Osteoblast (primary cell): ENCODE data around the gene RAB27B. TPM values are rescaled to one million over a fixed set of nuclear protein-coding genes. Genes with fewer than 3 reads are reported as not detected.

Experiments
- DNase-seq: peaks from one replicate; pipeline ENCODE4 v3.0.0; 2011; ENCODE audit warnings: low spot score, mixed read lengths; ENCODE audit not compliant: insufficient read length; ENCODE audit errors: missing footprints
- H2AFZ ChIP-seq: 2 replicates; pipeline ENCODE4 v1.6.0; 2011; ENCODE audit warnings: mild to moderate bottlenecking, low read length
- H3K27ac ChIP-seq: 2 replicates; pipeline ENCODE4 v1.5.1; 2011; ENCODE audit warnings: mild to moderate bottlenecking, low read depth, low read length, moderate library complexity
- H3K27me3 ChIP-seq: 2 replicates; pipeline ENCODE4 v1.6.0; 2012; ENCODE audit warnings: mild to moderate bottlenecking, control low read depth, inconsistent platforms, low read length, moderate library complexity; ENCODE audit not compliant: insufficient read depth
- H3K36me3 ChIP-seq: 2 replicates; pipeline ENCODE4 v1.5.1; 2011; ENCODE audit warnings: mild to moderate bottlenecking, low read length, control low read depth, moderate library complexity; ENCODE audit not compliant: insufficient read depth
- H3K4me1 ChIP-seq: 2 replicates; pipeline ENCODE4 v1.5.1; 2011; ENCODE audit warnings: mild to moderate bottlenecking, low read length, control low read depth, moderate library complexity; ENCODE audit not compliant: insufficient read depth
- H3K4me2 ChIP-seq: 2 replicates; pipeline ENCODE4 v1.6.0; 2011; ENCODE audit warnings: mild to moderate bottlenecking, low read length; ENCODE audit not compliant: insufficient read depth
- H3K4me3 ChIP-seq: fragments of 200-600 bp; sonication (generic); 3 replicates; pipeline ENCODE4 v1.5.1; 2012; ENCODE audit warnings: mild to moderate bottlenecking, low read length, inconsistent platforms; ENCODE audit not compliant: insufficient read depth
- H3K79me2 ChIP-seq: 2 replicates; pipeline ENCODE4 v1.6.0; 2012; ENCODE audit warnings: mild to moderate bottlenecking, low read length, control low read depth, inconsistent platforms; ENCODE audit not compliant: insufficient read depth
- H3K9me3 ChIP-seq: 2 replicates; pipeline ENCODE4 v1.5.1; 2011; ENCODE audit warnings: low read depth, low read length, control low read depth
- H4K20me1 ChIP-seq: 2 replicates; pipeline ENCODE4 v1.6.0; 2012; ENCODE audit warnings: mild to moderate bottlenecking, low read length, control low read depth; ENCODE audit not compliant: insufficient read depth
- CTCF ChIP-seq: IDR thresholded peaks from 2 replicates; pipeline ENCODE4 v1.5.1; 2011; ENCODE audit warnings: mild to moderate bottlenecking, low read depth, low read length, moderate library complexity; ENCODE audit errors: extremely low read depth
- total RNA-seq: library from RNA; depleted of rRNA; stranded (reverse); fragments of >200 nt; gene quantifications from 2 replicates; pipeline ENCODE4 v1.2.3, GENCODE V29; 2012

RAB27B gene
- total RNA-seq, 1 donor = 55.7 TPM

- Histone ChIP-seq H3K4me1 (peaks cover 12% of the 10 kb centered on the region), H3K27me3 (no peaks in the 10 kb centered on the region), H3K9me3 (no peaks in the 10 kb centered on the region), H4K20me1 (no peaks in the 10 kb centered on the region), H3K36me3 (no peaks in the 10 kb centered on the region), H3K4me2 (no peak overlapping the region), H3K79me2 (peaks cover 2% of the 10 kb centered on the region), H3K27ac (no peak overlapping the region), H3K4me3 (no peak overlapping the region), H2AFZ (no peak overlapping the region)
- DNase-seq = no peak
- TF ChIP-seq CTCF = no peak
These were observed 29.2 kb downstream of the RAB27B start for GRCh38 chr18:54857499-54857898.

DNA sequence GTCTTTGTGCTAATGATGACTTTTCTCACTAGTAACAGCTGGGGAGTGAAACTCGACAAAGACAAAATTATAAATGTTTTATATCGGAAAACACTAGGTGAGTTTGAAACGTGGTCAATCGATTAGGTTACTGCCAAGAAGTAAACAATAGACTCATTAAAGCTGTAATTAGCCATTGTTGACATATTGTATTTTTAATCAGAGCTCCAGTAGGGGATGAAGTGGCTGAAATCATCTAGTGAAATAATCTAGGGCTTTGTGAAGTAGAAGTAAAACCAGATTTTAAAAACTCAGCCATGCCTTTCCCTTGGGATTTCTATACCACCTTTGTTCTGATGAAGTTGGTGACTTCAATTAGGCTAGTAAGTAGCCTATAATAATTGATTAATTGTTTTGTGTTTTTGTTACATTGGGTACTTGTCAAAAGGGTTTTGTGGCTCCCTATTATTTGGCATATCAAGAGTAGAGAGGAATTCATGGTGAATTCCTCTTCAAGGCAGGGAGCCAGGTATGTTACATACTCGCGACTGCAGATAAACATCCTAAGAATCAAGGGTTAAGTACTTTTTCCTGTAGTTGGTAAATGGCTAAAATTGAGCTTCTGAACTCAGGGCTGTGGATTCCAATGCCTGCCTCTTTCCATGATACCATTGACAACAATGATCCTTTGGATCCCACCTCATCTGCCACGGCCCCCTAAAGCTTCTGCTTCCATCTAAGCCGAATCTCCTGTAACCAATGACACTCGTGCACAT lies 31.6 kb downstream of the RAB27B start:
- no peaks in the 10 kb centered on the region for H3K4me1 ChIP-seq
- no peak overlapping the region for H3K4me2 ChIP-seq
- H4K20me1 ChIP-seq = no peaks in the 10 kb centered on the region
- H2AFZ ChIP-seq = no peak overlapping the region
- no peak for TF ChIP-seq CTCF
- H3K9me3 ChIP-seq = no peaks in the 10 kb centered on the region
- H3K27me3 ChIP-seq = no peaks in the 10 kb centered on the region
- no peak overlapping the region for H3K27ac ChIP-seq
- H3K79me2 ChIP-seq = peaks cover 2% of the 10 kb centered on the region
- DNase-seq = no peak
- no peak overlapping the region for H3K4me3 ChIP-seq
- no peaks in the 10 kb centered on the region for H3K36me3 ChIP-seq

GRCh38 chr18:54860941-54861340 lies 32.7 kb downstream of the RAB27B start:
- TF ChIP-seq CTCF = no peak
- no peaks in the 10 kb centered on the region for H3K9me3 ChIP-seq
- no peaks in the 10 kb centered on the region for H3K27me3 ChIP-seq
- no peak overlapping the region for H3K4me2 ChIP-seq
- no peak overlapping the region for H2AFZ ChIP-seq
- H3K4me1 ChIP-seq = no peaks in the 10 kb centered on the region
- no peaks in the 10 kb centered on the region for H3K36me3 ChIP-seq
- no peak overlapping the region for H3K4me3 ChIP-seq
- no peaks in the 10 kb centered on the region for H4K20me1 ChIP-seq
- peaks cover 5% of the 10 kb centered on the region for H3K79me2 ChIP-seq
- no peak for DNase-seq
- no peak overlapping the region for H3K27ac ChIP-seq

DNA sequence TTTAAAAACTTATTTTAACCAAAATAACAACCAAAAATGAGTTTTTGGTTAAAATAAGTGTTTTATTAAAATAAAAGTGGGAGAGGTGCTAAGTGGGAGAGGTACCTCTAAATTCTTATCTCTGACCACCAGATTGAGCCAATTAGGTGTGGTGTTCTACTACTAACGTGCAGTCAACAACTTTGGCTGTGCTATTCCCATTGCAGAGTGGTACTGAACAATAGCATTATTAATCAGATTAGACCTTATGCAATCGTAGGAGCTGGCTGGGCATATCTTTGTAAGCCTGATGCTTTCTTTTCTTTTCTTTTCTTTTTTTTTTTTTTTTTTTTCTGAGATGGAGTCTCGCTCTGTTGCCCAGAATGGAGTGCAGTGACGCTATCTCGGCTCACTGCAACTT lies 38.9 kb downstream of the RAB27B start:
- Histone ChIP-seq H3K36me3 (no peaks in the 10 kb centered on the region), H4K20me1 (no peaks in the 10 kb centered on the region), H3K9me3 (no peaks in the 10 kb centered on the region), H3K79me2 (peaks cover 5% of the 10 kb centered on the region), H3K27me3 (no peaks in the 10 kb centered on the region), H3K27ac (no peak overlapping the region), H2AFZ (no peak overlapping the region), H3K4me2 (no peak overlapping the region), H3K4me1 (no peaks in the 10 kb centered on the region), H3K4me3 (no peak overlapping the region)
- TF ChIP-seq CTCF = no peak
- DNase-seq = peak; percentile 41
